ENCODE results near the gene DSTYK. TPM values are rescaled to one million over a fixed set of nuclear protein-coding genes. Genes with fewer than 3 reads are reported as not detected.

Gene DSTYK
- total RNA-seq, 2 donors from 2014 or later = 9.8 to 10.7 TPM

DNA sequence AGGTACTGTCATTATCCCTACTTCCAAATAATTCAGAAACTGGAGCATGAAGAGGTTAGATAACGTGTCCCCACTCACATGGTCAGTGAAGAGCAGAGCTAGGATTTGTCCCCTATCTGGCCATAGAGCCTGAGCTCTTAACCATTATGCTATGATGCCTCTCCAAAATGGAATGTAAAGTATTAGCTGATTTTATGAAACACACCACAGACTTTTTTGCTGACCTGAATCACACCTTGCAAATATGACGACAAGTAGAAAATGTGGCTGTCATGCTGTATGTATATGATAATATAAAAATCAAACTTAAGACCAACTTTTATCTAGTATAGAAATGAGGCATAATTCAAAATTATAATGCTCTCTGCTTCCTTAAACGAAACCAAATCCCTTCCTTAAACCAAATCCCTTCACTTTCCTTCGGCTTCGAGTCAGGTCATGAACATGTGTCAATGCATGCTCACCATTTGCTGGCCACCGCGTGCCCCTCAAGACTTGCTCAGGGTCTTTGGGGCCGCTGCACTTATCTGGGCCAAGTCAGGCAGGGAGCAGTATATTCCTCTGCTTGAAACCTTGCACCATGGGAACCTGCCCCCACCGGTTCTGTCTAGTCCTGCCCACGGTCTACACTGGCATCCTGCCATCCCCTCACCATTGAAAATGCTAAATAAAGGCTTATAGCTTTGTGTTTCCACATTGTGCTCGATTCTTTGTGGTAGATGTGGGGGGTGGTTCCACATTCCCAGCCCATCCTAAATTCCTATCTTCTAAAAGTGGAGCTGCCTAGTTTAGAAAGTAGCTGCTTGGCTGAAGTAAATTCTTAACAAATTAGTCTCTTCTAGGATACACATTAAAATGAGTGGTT lies 14.6 kb upstream of the DSTYK start:
- no peak for ATAC-seq (replicated peaks in 1 of 2)
- Mint-ChIP-seq H3K36me3 (ENCODE audit: insufficient read depth in 2 of 2) (peaks cover 0 to 2% of the 10 kb centered on the region in 2 donors), H3K4me1 (ENCODE audit: low read depth) (peaks cover 38% of the 10 kb centered on the region), H3K4me3 (peak overlapping the region in 1 of 2 donors; percentile 4), H3K27ac (no peak overlapping the region), H3K27me3 (ENCODE audit: low read depth) (peaks cover 23% of the 10 kb centered on the region), H3K9me3 (no peaks in the 10 kb centered on the region)
- DNase-seq = no peak

DNA sequence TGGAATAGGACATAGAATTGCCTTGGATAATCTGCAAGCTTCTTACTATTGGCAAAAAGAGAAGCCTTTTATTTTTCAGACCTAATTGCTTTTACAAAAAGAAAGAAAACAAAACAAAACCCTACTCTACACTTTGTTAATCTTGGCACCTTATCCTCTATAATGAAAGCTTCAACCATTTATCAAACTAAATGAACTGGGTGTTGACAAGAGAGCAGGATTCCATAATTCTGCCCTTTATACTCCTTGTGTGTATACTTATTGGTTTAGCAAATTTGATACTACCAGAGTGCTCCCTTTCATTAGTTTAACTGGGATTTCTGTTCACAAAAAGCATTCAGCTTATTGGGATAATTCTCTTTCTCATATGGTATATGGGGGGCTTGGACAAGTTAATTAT lies 13.2 kb upstream of the DSTYK start:
- no peak overlapping the region for H3K27ac Mint-ChIP-seq
- no peak for DNase-seq
- no peaks in the 10 kb centered on the region for H3K9me3 Mint-ChIP-seq

GRCh38 chr1:205220421-205220820 lies 8.9 kb upstream of the DSTYK start:
- DNase-seq (no peak), ATAC-seq (replicated peaks in 1 of 2) (no peak)
- H3K27me3 Mint-ChIP-seq (ENCODE audit: low read depth) = peaks cover 16% of the 10 kb centered on the region
- peaks cover 3% of the 10 kb centered on the region for H3K4me1 Mint-ChIP-seq (ENCODE audit: low read depth)
- H3K36me3 Mint-ChIP-seq (ENCODE audit: insufficient read depth in 2 of 2) = no peaks in the 10 kb centered on the region
- H3K9me3 Mint-ChIP-seq = no peaks in the 10 kb centered on the region
- no peak overlapping the region for H3K4me3 Mint-ChIP-seq
- H3K27ac Mint-ChIP-seq = no peak overlapping the region

More for the DNA sequence above, 13.2 kb upstream of the DSTYK start:
- H3K27me3 Mint-ChIP-seq (ENCODE audit: low read depth) = peaks cover 23% of the 10 kb centered on the region
- peaks cover 24% of the 10 kb centered on the region for H3K4me1 Mint-ChIP-seq (ENCODE audit: low read depth)
- H3K4me3 Mint-ChIP-seq = no peak overlapping the region
- ATAC-seq (replicated peaks in 1 of 2) = no peak
- H3K36me3 Mint-ChIP-seq (ENCODE audit: insufficient read depth in 2 of 2) = peaks cover 0 to 2% of the 10 kb centered on the region in 2 donors

DNA sequence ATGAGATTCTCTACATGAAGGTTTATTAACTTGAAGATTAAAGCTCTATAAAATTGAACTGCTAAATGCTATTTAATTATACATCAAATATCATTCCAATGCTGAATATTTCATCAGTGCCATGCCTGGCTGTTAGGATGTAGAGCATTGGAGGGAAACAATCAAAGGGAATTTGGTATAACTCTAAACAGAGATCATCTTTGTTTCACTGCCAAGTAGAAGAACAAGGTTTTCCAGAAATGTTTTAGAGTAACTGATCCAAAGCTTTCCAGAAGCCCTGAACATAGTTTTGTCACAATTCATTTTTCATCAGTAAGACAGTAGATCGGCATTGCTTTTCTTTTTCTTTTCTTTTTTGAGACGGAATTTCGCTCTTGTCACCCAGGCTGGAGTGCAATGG lies 5.9 kb upstream of the DSTYK start:
- H3K27me3 Mint-ChIP-seq (ENCODE audit: low read depth) = peaks cover 11% of the 10 kb centered on the region
- H3K27ac Mint-ChIP-seq = no peak overlapping the region
- H3K4me3 Mint-ChIP-seq = no peak overlapping the region
- H3K9me3 Mint-ChIP-seq = no peaks in the 10 kb centered on the region
- DNase-seq = no peak
- H3K36me3 Mint-ChIP-seq (ENCODE audit: insufficient read depth in 2 of 2) = no peaks in the 10 kb centered on the region
- ATAC-seq (replicated peaks in 1 of 2) = no peak
- peaks cover 25% of the 10 kb centered on the region for H3K4me1 Mint-ChIP-seq (ENCODE audit: low read depth)

- Mint-ChIP-seq H3K9me3 (no peaks in the 10 kb centered on the region), H3K27me3 (ENCODE audit: low read depth) (peaks cover 11% of the 10 kb centered on the region), H3K4me3 (no peak overlapping the region), H3K4me1 (ENCODE audit: low read depth) (peaks cover 34% of the 10 kb centered on the region), H3K36me3 (ENCODE audit: insufficient read depth in 2 of 2) (no peaks in the 10 kb centered on the region), H3K27ac (no peak overlapping the region)
- ATAC-seq (replicated peaks in 1 of 2) = no peak
- DNase-seq = no peak
Observed at GRCh38 chr1:205216588-205216987, 5.1 kb upstream of the DSTYK start.

DNA sequence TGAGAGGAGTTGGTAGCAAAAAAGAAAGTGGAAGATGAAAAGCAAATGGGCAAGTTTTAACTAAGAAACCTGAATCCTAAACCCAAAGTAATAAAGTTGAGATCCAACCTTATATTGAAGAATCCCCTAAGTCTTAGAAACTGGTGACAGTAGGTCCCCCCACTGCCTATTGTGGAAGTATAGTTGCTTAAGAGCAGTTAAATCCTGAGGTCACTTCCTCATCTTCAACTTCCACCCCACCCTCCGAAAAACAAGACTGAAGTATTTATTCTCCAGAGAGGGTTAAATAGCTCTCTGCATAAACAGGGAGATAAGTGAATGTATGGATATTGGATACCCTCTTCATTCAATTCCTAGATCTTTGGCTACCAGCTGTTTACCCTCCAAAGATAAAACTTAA lies 3.3 kb upstream of the DSTYK start:
- H3K4me1 Mint-ChIP-seq (ENCODE audit: low read depth) = peaks cover 46% of the 10 kb centered on the region
- no peaks in the 10 kb centered on the region for H3K36me3 Mint-ChIP-seq (ENCODE audit: insufficient read depth in 2 of 2)
- H3K4me3 Mint-ChIP-seq = peak overlapping the region; percentile 51 to 58
- no peak for ATAC-seq (replicated peaks in 1 of 2)
- DNase-seq = no peak
- peaks cover 11% of the 10 kb centered on the region for H3K27me3 Mint-ChIP-seq (ENCODE audit: low read depth)
- H3K27ac Mint-ChIP-seq = peak overlapping the region; percentile 17
- H3K9me3 Mint-ChIP-seq = no peaks in the 10 kb centered on the region

DNA sequence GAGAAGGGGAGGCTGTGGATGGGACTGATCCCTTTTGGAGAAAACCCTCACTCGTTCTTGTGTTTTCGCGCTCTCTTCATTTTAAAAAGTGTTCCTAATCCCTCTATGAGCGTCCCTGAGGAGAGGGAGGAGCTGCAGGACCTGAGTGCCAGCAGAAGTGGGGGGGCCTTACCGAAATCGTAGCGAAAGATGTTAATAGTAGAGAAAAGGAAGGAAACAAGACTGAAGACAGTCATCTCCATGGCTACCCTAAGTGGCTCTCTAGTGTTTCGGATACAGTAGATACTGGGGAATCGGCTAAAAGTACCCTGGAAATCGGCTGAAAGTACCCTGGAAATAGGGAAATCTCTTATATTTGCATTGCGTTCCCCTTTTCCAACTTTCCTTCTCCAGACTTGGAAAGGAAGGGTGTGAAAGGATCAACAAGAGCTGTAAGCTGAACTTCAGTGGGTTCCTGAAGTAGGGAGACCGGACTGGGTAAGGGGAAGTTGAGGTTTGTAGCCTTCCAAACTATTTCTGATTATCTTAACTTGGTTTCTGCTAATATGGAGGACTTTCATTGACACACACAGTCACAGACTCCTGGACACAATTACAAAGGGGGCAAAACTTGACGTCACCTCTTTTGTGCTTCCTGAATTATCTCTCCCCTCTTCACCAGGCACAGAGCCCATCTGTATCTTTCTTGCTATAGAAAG lies 486 bp upstream of the DSTYK start:
- no peaks in the 10 kb centered on the region for H3K9me3 Mint-ChIP-seq
- H3K36me3 Mint-ChIP-seq (ENCODE audit: insufficient read depth in 2 of 2) = no peaks in the 10 kb centered on the region
- peak; percentile 29 to 51 for ATAC-seq (replicated peaks in 1 of 2)
- H3K4me1 Mint-ChIP-seq (ENCODE audit: low read depth) = peaks cover 57% of the 10 kb centered on the region
- DNase-seq = no peak
- H3K4me3 Mint-ChIP-seq = peak overlapping the region; percentile 89 to 95
- peaks cover 3% of the 10 kb centered on the region for H3K27me3 Mint-ChIP-seq (ENCODE audit: low read depth)
- H3K27ac Mint-ChIP-seq = peak overlapping the region; percentile 92

DNA sequence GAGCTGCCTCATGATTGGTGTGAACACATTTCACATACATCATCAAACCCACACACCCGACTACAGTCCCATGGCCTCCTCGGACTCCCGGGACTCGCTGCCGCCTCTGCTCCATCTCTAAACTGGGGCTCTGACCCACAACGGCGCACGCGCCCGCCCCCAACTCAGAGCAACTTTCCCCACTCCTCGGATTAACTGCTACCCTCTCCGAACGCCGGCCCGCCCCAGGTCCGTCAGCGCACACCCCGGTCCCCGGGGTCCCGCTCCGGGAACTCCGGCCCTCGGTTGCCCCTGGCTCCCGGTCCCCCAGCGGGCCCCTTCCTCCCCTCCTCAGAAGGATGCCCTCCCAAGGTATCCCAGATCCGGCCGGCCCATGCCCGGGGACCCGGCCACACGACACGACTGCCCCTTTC lies 740 bp downstream of the DSTYK start:
- Mint-ChIP-seq H3K4me1 (ENCODE audit: low read depth) (peaks cover 64% of the 10 kb centered on the region), H3K36me3 (ENCODE audit: insufficient read depth in 2 of 2) (no peaks in the 10 kb centered on the region), H3K27ac (peak overlapping the region; percentile 87), H3K4me3 (peak overlapping the region; percentile 89 to 95), H3K27me3 (ENCODE audit: low read depth) (no peaks in the 10 kb centered on the region), H3K9me3 (no peaks in the 10 kb centered on the region)
- ATAC-seq (replicated peaks in 1 of 2) = peak; percentile 20 to 25
- peak in 1 of 2 donors; percentile 46 for DNase-seq

DNA sequence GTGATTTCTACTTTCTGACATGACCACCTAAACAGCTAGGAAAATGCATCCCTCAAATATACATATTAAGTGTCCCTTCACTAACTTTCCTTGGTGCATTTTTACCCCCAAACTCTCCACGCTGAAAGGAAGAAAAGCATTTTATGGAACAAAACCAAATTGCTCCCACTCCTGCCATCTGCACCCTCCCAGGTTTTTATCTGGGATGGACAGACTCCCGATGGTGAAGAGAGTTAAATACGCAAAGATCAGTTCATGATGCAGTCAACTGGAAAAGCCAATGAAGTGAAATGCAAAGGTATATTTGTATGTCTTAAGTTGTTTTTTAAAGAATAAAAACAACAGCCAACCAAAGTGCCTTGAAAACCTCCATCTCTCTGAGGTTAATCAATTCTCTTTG lies 2.7 kb downstream of the DSTYK start:
- Mint-ChIP-seq H3K9me3 (no peaks in the 10 kb centered on the region), H3K27ac (peak overlapping the region; percentile 49), H3K36me3 (ENCODE audit: insufficient read depth in 2 of 2) (no peaks in the 10 kb centered on the region), H3K4me1 (ENCODE audit: low read depth) (peaks cover 65% of the 10 kb centered on the region), H3K27me3 (ENCODE audit: low read depth) (no peaks in the 10 kb centered on the region), H3K4me3 (peak overlapping the region; percentile 42 to 67)
- no peak for ATAC-seq (replicated peaks in 1 of 2)
- no peak for DNase-seq

GRCh38 chr1:205205055-205205454 lies 6.4 kb downstream of the DSTYK start:
- Mint-ChIP-seq H3K4me1 (ENCODE audit: low read depth) (peaks cover 70% of the 10 kb centered on the region), H3K9me3 (no peaks in the 10 kb centered on the region)

DNA sequence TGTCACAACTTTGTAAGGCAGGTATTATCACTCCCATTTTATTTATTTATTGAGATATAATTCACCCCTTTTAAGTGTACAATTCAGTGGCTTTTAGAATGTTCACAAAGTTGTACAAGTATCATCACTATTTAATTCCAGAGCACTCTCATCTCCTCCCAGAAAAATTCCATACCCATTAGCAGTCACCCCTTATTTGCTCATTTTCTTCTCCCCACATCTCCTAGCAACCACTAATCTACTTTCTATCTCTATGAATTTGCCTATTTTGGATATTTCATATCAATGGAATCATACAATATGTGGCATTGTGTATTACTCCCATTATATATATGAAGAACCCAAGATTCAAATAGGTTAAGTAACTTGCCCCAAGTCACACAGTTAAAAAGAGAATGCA lies 7.0 kb downstream of the DSTYK start:
- peak overlapping the region; percentile 33 to 63 for H3K4me3 Mint-ChIP-seq
- H3K27ac Mint-ChIP-seq = peak overlapping the region; percentile 58
- H3K36me3 Mint-ChIP-seq (ENCODE audit: insufficient read depth in 2 of 2) = no peaks in the 10 kb centered on the region
- H3K27me3 Mint-ChIP-seq (ENCODE audit: low read depth) = no peaks in the 10 kb centered on the region
- ATAC-seq (replicated peaks in 1 of 2) (no peak), DNase-seq (no peak)
- H3K9me3 Mint-ChIP-seq = no peaks in the 10 kb centered on the region
- H3K4me1 Mint-ChIP-seq (ENCODE audit: low read depth) = peaks cover 71% of the 10 kb centered on the region

More at GRCh38 chr1:205205055-205205454, 6.4 kb downstream of the DSTYK start:
- H3K27ac Mint-ChIP-seq = no peak overlapping the region
- no peaks in the 10 kb centered on the region for H3K27me3 Mint-ChIP-seq (ENCODE audit: low read depth)
- no peaks in the 10 kb centered on the region for H3K36me3 Mint-ChIP-seq (ENCODE audit: insufficient read depth in 2 of 2)
- H3K4me3 Mint-ChIP-seq = no peak overlapping the region
- DNase-seq (no peak), ATAC-seq (replicated peaks in 1 of 2) (no peak)

GRCh38 chr1:205199931-205200299 lies 11.6 kb downstream of the DSTYK start:
- no peaks in the 10 kb centered on the region for H3K27me3 Mint-ChIP-seq (ENCODE audit: low read depth)
- H3K4me1 Mint-ChIP-seq (ENCODE audit: low read depth) = peaks cover 73% of the 10 kb centered on the region
- H3K4me3 Mint-ChIP-seq = peak overlapping the region; percentile 71 to 84
- no peak for DNase-seq
- peak overlapping the region; percentile 79 for H3K27ac Mint-ChIP-seq
- peak in 1 of 2 donors; percentile 61 for ATAC-seq (replicated peaks in 1 of 2)
- peaks cover 0 to 2% of the 10 kb centered on the region in 2 donors for H3K36me3 Mint-ChIP-seq (ENCODE audit: insufficient read depth in 2 of 2)
- no peaks in the 10 kb centered on the region for H3K9me3 Mint-ChIP-seq
